C4-2B (cell line): Measurements from ENCODE around the gene NRG2.

Experiments used
- H3K27ac ChIP-seq: fragments of 450-650 bp; 2 replicates; pipeline ENCODE4 v1.5.1; 2017
- CTCF ChIP-seq: fragments of 450-650 bp; conservative IDR thresholded peaks from 2 replicates; pipeline ENCODE4 v1.5.1; 2017; ENCODE audit warnings: mild to moderate bottlenecking
- ZFX ChIP-seq: fragments of 450-650 bp; IDR thresholded peaks from 2 replicates; pipeline ENCODE4 v1.6.1; 2017

Gene NRG2

GRCh38 chr5:139958432-139959148 lies 84.5 kb downstream of the NRG2 start:
- TF ChIP-seq ZFX, result no peak
- TF ChIP-seq CTCF, result no peak
- H3K27ac ChIP-seq, result no peak overlapping the region

- H3K27ac ChIP-seq, result no peak overlapping the region
- TF ChIP-seq CTCF (no peak), ZFX (no peak)
Observed at GRCh38 chr5:139956342-139956741, 86.8 kb downstream of the NRG2 start.

GRCh38 chr5:139955616-139956273 lies 87.4 kb downstream of the NRG2 start:
- H3K27ac ChIP-seq, result no peak overlapping the region
- TF ChIP-seq CTCF (no peak), ZFX (no peak)

- TF ChIP-seq ZFX (no peak), CTCF (no peak)
- H3K27ac ChIP-seq, result no peak overlapping the region
Observed at GRCh38 chr5:139955053-139955605, 88.0 kb downstream of the NRG2 start.

- no peak for TF ChIP-seq CTCF
- no peak for TF ChIP-seq ZFX
- no peak overlapping the region for H3K27ac ChIP-seq
Observed at GRCh38 chr5:139954462-139954861, 88.6 kb downstream of the NRG2 start.

- H3K27ac ChIP-seq, result no peak overlapping the region
- TF ChIP-seq CTCF (no peak), ZFX (no peak)
Observed at GRCh38 chr5:139954022-139954421, 89.1 kb downstream of the NRG2 start.

- TF ChIP-seq CTCF, result no peak
- TF ChIP-seq ZFX, result no peak
- H3K27ac ChIP-seq, result no peak overlapping the region
Observed at GRCh38 chr5:139952574-139952973, 90.5 kb downstream of the NRG2 start.
